ENCODE results near the gene MYADML2.

The MYADML2 gene, protein sequence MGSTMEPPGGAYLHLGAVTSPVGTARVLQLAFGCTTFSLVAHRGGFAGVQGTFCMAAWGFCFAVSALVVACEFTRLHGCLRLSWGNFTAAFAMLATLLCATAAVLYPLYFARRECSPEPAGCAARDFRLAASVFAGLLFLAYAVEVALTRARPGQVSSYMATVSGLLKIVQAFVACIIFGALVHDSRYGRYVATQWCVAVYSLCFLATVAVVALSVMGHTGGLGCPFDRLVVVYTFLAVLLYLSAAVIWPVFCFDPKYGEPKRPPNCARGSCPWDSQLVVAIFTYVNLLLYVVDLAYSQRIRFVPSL

DNA sequence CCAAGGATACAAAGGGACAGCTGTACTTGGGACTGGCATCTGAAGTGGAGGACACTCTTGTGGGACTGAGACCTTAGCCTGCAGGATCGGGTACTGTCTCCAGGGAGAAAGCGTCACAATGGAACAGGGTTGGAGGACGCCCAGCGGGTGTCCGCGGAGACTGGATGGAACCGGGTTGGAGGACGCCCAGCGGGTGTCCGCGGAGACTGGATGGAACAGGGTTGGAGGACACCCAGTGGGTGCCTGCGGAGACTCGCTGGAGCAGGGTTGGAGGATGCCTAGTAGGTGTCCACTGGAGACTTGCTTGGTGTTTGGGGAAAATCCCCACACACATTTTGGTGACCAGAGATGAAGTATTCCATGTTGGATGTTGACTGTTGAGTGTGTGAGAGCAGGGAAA, at the start of gene MYADML2:
Gene MYADML2 (minus strand): TSS at position 45 of the 400 bp plus-strand sequence. CDS start 5,492 bp downstream, outside the sequence.
- DNase-seq (ENCODE audit: low read depth), result no peak

DNA sequence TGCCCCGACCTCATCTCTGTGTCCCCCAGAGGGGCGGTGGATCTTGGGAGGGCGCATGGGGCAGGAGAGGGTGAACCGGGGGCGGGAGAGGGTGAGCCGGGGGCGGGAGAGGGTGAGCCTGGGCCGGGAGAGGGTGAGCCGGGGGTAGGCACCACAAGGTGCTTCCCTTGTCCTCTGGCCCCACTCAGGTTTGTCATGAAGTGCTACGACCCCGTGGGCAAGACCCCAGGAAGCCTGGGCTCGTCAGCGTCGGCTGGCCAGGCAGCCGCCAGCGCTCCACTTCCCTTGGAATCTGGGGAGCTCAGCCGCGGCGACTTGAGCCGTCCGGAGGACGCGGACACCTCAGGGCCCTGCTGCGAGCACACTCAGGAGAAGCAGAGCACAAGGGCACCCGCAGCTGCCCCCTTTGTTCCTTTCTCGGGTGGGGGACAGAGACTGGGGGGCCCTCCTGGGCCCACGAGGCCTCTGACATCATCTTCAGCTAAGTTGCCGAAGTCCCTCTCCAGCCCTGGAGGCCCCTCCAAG, 49.3 kb upstream of the MYADML2 start:
- H3K4me3 ChIP-seq (ENCODE audit: low read length), result no peak overlapping the region
- TF ChIP-seq, protein P1, sequence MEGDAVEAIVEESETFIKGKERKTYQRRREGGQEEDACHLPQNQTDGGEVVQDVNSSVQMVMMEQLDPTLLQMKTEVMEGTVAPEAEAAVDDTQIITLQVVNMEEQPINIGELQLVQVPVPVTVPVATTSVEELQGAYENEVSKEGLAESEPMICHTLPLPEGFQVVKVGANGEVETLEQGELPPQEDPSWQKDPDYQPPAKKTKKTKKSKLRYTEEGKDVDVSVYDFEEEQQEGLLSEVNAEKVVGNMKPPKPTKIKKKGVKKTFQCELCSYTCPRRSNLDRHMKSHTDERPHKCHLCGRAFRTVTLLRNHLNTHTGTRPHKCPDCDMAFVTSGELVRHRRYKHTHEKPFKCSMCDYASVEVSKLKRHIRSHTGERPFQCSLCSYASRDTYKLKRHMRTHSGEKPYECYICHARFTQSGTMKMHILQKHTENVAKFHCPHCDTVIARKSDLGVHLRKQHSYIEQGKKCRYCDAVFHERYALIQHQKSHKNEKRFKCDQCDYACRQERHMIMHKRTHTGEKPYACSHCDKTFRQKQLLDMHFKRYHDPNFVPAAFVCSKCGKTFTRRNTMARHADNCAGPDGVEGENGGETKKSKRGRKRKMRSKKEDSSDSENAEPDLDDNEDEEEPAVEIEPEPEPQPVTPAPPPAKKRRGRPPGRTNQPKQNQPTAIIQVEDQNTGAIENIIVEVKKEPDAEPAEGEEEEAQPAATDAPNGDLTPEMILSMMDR (conservative IDR thresholded peaks at IDR 0.05; ENCODE audit: low read depth, low read length), result no peak
- DNase-seq (ENCODE audit: low read depth), result no peak

More for the DNA sequence above, at the start of gene MYADML2:
- TF ChIP-seq, protein P1 (conservative IDR thresholded peaks at IDR 0.05; ENCODE audit: low read depth, low read length), result no peak
- no peak within 1 kb of the TSS for H3K4me3 ChIP-seq (ENCODE audit: low read length)

DNA sequence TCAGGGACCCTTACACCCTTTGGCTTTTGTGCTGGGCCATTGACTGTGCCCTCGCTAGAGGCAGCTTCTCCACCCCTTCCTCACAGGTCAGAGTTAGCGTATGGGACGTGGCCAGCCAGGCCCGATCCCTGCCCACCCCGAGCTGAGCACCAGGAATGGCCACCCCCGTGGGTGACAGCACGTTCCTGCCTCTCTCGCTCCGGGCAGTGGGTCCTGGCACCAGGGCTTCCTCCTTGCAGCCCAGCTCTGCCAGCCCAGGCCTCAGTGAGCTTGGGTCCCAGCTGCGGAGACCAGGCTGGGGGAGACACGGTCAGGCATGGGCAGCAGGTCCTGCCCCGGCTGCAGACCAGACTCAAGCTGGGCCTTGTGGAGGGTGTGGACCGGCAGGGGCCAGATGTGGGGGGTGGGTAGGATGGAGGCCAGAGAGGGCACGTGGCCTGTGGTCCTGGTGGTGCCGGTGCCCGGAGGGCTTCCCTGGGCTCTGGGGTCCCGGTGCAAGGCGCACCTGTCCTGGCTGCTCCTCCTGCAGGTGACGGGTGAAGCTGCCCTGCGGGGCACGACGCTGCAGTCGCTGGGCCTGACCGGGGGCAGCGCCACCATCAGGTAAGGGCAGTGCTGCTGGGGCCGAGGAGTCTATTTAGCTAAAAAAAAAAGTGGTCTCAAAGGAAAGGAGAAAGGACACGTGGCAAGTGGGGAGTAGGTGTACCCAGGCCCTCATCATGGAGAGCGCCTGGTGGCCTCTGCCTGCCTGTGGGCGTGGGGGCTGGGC, 48.6 kb upstream of the MYADML2 start:
- TF ChIP-seq, protein P1 (conservative IDR thresholded peaks at IDR 0.05; ENCODE audit: low read depth, low read length), result no peak
- DNase-seq (ENCODE audit: low read depth), result no peak
- no peak overlapping the region for H3K4me3 ChIP-seq (ENCODE audit: low read length)

DNA sequence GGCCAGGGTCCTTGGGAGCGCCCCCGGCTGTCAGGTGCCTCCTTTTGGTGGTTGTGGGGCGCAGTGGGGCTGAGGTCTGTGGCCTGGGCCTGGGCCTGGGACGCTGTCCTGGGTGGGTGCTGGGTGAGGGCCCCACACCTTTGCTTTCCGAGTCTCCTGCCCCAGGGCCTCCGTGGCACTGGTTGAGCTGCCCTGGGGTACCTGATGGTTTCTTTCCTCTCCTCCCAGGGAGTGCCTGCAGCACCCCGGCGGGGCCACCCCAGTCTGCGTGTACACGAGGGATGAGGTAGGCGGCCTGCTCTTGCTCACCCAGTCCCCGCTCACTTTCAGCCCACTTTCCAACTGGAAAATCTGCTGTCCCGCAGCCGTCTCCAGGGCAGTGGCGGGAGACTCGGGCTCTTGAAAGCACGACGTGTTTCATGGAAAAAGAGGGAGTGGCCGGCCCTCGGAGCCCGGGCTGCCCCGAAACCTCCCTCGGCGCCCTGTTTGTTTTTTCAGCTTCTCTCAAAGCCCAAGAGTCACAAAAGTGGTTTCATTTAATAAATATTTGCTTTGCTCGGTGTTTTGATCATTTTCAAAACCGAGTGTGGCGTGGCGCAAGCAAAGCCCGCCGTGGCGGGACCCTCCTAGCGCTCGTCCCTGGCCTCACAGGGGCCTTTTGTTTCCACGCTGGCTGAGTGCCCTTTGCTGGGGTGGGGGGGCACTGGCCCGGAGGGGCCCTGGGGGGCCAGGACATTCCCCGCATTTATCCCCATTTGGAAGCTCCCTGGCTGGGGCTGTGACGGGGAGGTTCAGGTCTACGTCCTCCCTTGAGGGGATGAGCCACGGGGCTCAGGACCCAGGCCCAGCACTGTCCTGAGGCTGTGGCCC, 47.8 kb upstream of the MYADML2 start:
- TF ChIP-seq, protein P1 (conservative IDR thresholded peaks at IDR 0.05; ENCODE audit: low read depth, low read length), result no peak
- H3K4me3 ChIP-seq (ENCODE audit: low read length), result no peak overlapping the region
- DNase-seq (ENCODE audit: low read depth), result no peak

DNA sequence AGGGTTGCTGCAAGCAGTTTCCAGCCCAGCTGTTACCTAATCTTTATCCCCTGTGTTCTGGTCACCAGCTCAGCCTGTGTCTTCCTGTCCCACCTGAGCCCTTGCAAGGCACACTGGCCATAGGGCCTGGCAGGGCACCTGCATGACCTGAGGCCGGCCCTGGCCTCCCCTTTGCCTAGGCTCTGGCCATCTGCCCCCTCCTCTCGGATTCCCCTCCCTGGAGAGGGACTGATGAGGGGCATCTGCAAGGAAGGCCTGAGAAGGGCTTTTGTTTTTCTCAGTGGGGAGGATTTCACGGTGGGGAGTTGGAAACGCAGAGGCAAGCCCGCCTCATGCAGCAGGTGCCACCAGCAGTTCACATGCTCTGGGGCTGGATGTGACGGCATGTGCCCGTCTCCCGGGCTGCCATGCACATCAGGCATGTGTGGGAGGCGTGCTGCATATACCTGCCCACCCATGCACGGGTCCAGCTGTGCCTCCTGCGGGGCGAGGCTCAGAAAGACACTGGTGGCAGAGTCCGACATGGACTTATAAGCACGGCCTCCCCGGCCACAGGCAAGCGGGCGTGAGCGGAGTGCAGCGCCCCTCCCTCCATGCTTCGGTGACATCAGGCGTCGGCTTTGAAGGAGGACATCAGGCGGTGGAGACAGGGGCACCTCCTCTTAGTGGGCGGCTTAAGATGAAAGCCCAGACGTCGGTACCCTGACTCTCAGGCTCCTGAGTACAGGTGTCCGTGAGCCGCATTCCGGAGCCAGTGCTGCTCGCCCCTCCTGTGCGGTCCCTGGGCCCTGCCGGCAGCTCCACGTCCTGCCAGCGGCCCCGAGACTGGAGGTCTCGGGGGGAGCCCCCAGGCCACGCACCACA, 46.9 kb upstream of the MYADML2 start:
- no peak overlapping the region for H3K4me3 ChIP-seq (ENCODE audit: low read length)
- no peak for DNase-seq (ENCODE audit: low read depth)
- TF ChIP-seq, protein P1 (conservative IDR thresholded peaks at IDR 0.05; ENCODE audit: low read depth, low read length), result no peak
